K562 (cell line): ENCODE results near the gene CREB3L2. TPM values are rescaled to one million over a fixed set of nuclear protein-coding genes. Genes with fewer than 3 reads are reported as not detected.

ENCODE experiments used
- ATF2 ChIP-seq: sonication (generic); formaldehyde crosslinking; IDR thresholded peaks from 2 replicates; pipeline ENCODE4 v1.8.1; 2022; ENCODE audit warnings: missing genetic modification reagents
- CHAMP1 ChIP-seq: fragments of 450-650 bp; IDR thresholded peaks from 2 replicates; pipeline ENCODE4 v1.6.1; 2016; ENCODE audit warnings: mild to moderate bottlenecking
- ELF1 ChIP-seq: fragments of 200-800 bp; sonication (Bioruptor generic); IDR thresholded peaks from 2 replicates; pipeline ENCODE4 v1.6.1; 2016; ENCODE audit warnings: missing genetic modification characterization, missing compliant biosample characterization
- GATAD2A ChIP-seq: fragments of 450-650 bp; IDR thresholded peaks from 2 replicates; pipeline ENCODE4 v1.6.1; 2017
- HOXB6 ChIP-seq: fragments of 250-450 bp; sonication (Bioruptor Pico); IDR thresholded peaks from 2 replicates; pipeline ENCODE4 v1.5.1; 2022; ENCODE audit warnings: mild to moderate bottlenecking, borderline replicate concordance
- LEF1 ChIP-seq: fragments of 450-650 bp; IDR thresholded peaks from 2 replicates; pipeline ENCODE4 v1.6.1; 2016; ENCODE audit warnings: mild to moderate bottlenecking
- MAFG ChIP-seq: fragments of 450-650 bp; conservative IDR thresholded peaks from 2 replicates; pipeline ENCODE4 v1.6.1; 2016; ENCODE audit warnings: missing genetic modification characterization, missing compliant biosample characterization
- NELFE ChIP-seq: IDR thresholded peaks from 2 replicates; pipeline ENCODE4 v1.6.1; 2011; ENCODE audit warnings: mild to moderate bottlenecking; ENCODE audit not compliant: insufficient read depth, insufficient read length
- NFATC3 ChIP-seq: fragments of 450-650 bp; IDR thresholded peaks from 2 replicates; pipeline ENCODE4 v1.6.1; 2017; ENCODE audit warnings: mild to moderate bottlenecking
- NR2C2 ChIP-seq, 2 experiments: fragments of 200-800 bp in 1 of 2; sonication (Bioruptor generic) in 1 of 2; sonication (generic) in 1 of 2; formaldehyde crosslinking in 1 of 2; IDR thresholded peaks; 2 replicates each; pipeline versions ENCODE4 v1.6.1 to v1.8.0; 2016 to 2022; ENCODE audit warnings: mild to moderate bottlenecking in 1 of 2, missing compliant biosample characterization in 1 of 2, missing genetic modification characterization in 1 of 2, missing genetic modification reagents in 1 of 2
- RFX7 ChIP-seq: fragments of 250-450 bp; sonication (Bioruptor Pico); IDR thresholded peaks from 2 replicates; pipeline ENCODE4 v1.5.1; 2021; ENCODE audit warnings: mild to moderate bottlenecking
- RREB1 ChIP-seq: fragments of 250-450 bp; sonication (Bioruptor Pico); IDR thresholded peaks from 2 replicates; pipeline ENCODE4 v1.4.0; 2020
- SMARCB1 ChIP-seq: IDR thresholded peaks from 2 replicates; pipeline ENCODE4 v1.6.1; 2011; ENCODE audit warnings: improper control_type of control experiment, low read depth; ENCODE audit not compliant: insufficient read length
- TAL1 ChIP-seq: fragments of 450-650 bp; IDR thresholded peaks from 2 replicates; pipeline ENCODE4 v1.6.1; 2016; ENCODE audit warnings: mild to moderate bottlenecking
- TCF7 ChIP-seq: sonication (generic); IDR thresholded peaks from 2 replicates; pipeline ENCODE4 v1.6.1; 2016; ENCODE audit warnings: antibody characterized with exemption, borderline replicate concordance
- polyA plus RNA-seq, 8 experiments: library from polyadenylated mRNA; depleted of rRNA in 4 of 8; stranded (reverse) in 5 of 8; unstranded in 3 of 8; fragments of >200 nt; fragmentation: Nextera tagmentation in 2 of 8; fragmentation: Illumina TruSeq in 1 of 8; extraction: Ambion mirVana in 2 of 8; extraction: Trizol in 1 of 8; gene quantifications; 2 replicates each; pipeline versions ENCODE4 v1.2.1 to v1.2.3, GENCODE V29; 2011 to 2014; ENCODE audit warnings: inconsistent platforms in 1 of 8, missing spikeins in 1 of 8
- total RNA-seq, 7 experiments: library from RNA; depleted of rRNA in 6 of 7; stranded (reverse); fragments of >200 nt in 6 of 7; fragmentation: Illumina TruSeq in 2 of 7; extraction: Trizol in 2 of 7; gene quantifications; 2 replicates each; pipeline versions ENCODE4 v1.2.1 to v1.2.3, GENCODE V29; 2011 to 2021; ENCODE audit warnings: low replicate concordance in 1 of 7
- TF ChIP-seq, protein P1 (sequence below), 3 experiments: IDR thresholded peaks in 2 of 3; conservative IDR thresholded peaks in 1 of 3; 2 replicates each; pipeline ENCODE4 v1.5.1; 2011 to 2012; ENCODE audit warnings: low read length in 3 of 3, mild to moderate bottlenecking in 3 of 3, control low read depth in 2 of 3, improper control_type of control experiment in 1 of 3, inconsistent platforms in 1 of 3, low read depth in 1 of 3, mixed read lengths in 1 of 3, moderate library complexity in 1 of 3; ENCODE audit not compliant: insufficient read depth in 2 of 3

CREB3L2 gene
- total and polyA plus RNA-seq, 9 of the 15 experiments (the other 6 are each of a cell fraction or from before 2014, with no cell fraction given): 7.1 to 45.6 (median 15.8) TPM

GRCh38 chr7:137953665-137954470, 48.0 kb downstream of the CREB3L2 start (continued):
- no peak for TF ChIP-seq NR2C2 (CRISPR knock-in tag; IDR thresholded peaks at IDR 0.05)
- TF ChIP-seq NR2C2 (tag; IDR thresholded peaks at IDR 0.05): peak; percentile 67
- TF ChIP-seq LEF1: peak; percentile 39; the same call in 1 of the 2 replicates
- no peak for TF ChIP-seq NFATC3
- TF ChIP-seq RFX7 (CRISPR knock-in tag): no peak
- TF ChIP-seq MAFG (tag): no peak
- TF ChIP-seq, protein P1, sequence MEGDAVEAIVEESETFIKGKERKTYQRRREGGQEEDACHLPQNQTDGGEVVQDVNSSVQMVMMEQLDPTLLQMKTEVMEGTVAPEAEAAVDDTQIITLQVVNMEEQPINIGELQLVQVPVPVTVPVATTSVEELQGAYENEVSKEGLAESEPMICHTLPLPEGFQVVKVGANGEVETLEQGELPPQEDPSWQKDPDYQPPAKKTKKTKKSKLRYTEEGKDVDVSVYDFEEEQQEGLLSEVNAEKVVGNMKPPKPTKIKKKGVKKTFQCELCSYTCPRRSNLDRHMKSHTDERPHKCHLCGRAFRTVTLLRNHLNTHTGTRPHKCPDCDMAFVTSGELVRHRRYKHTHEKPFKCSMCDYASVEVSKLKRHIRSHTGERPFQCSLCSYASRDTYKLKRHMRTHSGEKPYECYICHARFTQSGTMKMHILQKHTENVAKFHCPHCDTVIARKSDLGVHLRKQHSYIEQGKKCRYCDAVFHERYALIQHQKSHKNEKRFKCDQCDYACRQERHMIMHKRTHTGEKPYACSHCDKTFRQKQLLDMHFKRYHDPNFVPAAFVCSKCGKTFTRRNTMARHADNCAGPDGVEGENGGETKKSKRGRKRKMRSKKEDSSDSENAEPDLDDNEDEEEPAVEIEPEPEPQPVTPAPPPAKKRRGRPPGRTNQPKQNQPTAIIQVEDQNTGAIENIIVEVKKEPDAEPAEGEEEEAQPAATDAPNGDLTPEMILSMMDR (IDR thresholded peaks at IDR 0.05 in 2 of 3, conservative IDR thresholded peaks at IDR 0.05 in 1 of 3; ENCODE audit: insufficient read depth in 2 of 3, low read depth in 1 of 3, low read length in 3 of 3): no peak
- TF ChIP-seq ELF1: 0 out of 2 replicates have a peak, but pooled peaks have one; percentile 32
- no peak for TF ChIP-seq SMARCB1
- TF ChIP-seq TCF7: no peak
- no peak for TF ChIP-seq CHAMP1
- no peak for TF ChIP-seq NELFE
- TF ChIP-seq ATF2: no peak
- TF ChIP-seq RREB1 (CRISPR knock-in tag): no peak
- no peak for TF ChIP-seq HOXB6 (CRISPR knock-in tag)
- TF ChIP-seq TAL1: peak; percentile 22; the same call in 1 of the 2 replicates
- no peak for TF ChIP-seq GATAD2A
